VCaP (cell line): Measurements from ENCODE around the gene EEF2K.

Experiments
- H3K27ac ChIP-seq: fragments of 450-650 bp; 2 replicates; pipeline ENCODE4 v1.5.1; 2017
- CTCF ChIP-seq: fragments of 450-650 bp; conservative IDR thresholded peaks from 2 replicates; pipeline ENCODE4 v1.5.1; 2017; ENCODE audit warnings: mild to moderate bottlenecking, moderate library complexity

Gene EEF2K

GRCh38 chr16:22318690-22319358 lies 112.7 kb downstream of the EEF2K start:
- TF ChIP-seq CTCF, result peak; percentile 63
- no peak overlapping the region for H3K27ac ChIP-seq

GRCh38 chr16:22320572-22321339 lies 114.7 kb downstream of the EEF2K start:
- no peak overlapping the region for H3K27ac ChIP-seq
- no peak for TF ChIP-seq CTCF

GRCh38 chr16:22321340-22322001 lies 115.4 kb downstream of the EEF2K start:
- peak; percentile 87 for TF ChIP-seq CTCF
- H3K27ac ChIP-seq, result no peak overlapping the region

GRCh38 chr16:22322021-22322471 lies 116.0 kb downstream of the EEF2K start:
- no peak overlapping the region for H3K27ac ChIP-seq
- TF ChIP-seq CTCF, result no peak

- TF ChIP-seq CTCF, result no peak
- H3K27ac ChIP-seq, result no peak overlapping the region
These were observed 116.7 kb downstream of the EEF2K start for GRCh38 chr16:22322741-22323140.

- TF ChIP-seq CTCF, result no peak
- H3K27ac ChIP-seq, result no peak overlapping the region
These were observed 117.3 kb downstream of the EEF2K start for GRCh38 chr16:22323173-22323958.
